Measurements from ENCODE around the gene KANK3.
A peak's percentile ranks its signal among the peaks of the same experiment; 100 is the strongest.
"Not testable (repeated sequence)": the region's sequence is repeated elsewhere in the genome, so short reads cannot be mapped to it uniquely, and the experiment has no call there.

Gene KANK3

DNA sequence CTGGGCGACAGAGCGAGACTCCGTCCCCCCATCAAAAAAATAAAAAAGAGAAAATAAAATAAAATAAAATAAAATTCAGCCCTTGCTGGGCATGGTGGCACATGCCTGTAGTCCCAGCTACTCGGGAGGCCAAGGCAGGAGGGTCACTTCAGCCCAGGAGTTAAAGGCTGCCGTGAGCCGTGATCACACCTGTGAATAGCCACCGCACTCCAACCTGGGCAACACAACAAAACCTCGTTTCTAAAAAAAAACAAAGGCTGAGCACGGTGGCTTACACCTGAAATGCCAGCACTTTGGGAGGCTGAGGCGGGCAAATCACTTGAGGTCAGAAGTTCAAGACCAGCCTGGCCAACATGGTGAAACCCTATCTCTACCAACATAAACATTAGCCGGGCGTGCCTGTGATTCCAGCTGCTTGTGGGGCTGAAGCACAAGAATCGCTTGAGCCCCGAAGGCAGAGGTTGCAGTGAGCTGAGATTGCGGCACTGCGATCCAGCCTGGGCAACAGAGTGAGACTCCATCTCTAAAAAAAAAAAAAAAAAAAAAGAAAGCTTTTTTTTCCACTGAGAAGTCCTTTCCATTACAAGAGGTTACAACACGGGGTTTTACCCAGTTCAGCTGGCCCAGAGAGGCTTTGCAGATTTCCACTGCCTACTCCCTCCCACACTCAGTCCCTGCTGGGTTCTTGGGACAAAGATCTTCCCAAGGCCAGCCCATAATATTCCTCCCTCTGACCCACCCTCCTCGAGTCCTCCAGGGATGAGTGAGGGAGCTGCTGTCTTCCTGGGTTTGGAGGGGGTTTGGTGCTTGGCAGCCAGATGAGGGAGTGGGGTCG lies 27.3 kb upstream of the KANK3 start:
- no peak for DNase-seq

DNA sequence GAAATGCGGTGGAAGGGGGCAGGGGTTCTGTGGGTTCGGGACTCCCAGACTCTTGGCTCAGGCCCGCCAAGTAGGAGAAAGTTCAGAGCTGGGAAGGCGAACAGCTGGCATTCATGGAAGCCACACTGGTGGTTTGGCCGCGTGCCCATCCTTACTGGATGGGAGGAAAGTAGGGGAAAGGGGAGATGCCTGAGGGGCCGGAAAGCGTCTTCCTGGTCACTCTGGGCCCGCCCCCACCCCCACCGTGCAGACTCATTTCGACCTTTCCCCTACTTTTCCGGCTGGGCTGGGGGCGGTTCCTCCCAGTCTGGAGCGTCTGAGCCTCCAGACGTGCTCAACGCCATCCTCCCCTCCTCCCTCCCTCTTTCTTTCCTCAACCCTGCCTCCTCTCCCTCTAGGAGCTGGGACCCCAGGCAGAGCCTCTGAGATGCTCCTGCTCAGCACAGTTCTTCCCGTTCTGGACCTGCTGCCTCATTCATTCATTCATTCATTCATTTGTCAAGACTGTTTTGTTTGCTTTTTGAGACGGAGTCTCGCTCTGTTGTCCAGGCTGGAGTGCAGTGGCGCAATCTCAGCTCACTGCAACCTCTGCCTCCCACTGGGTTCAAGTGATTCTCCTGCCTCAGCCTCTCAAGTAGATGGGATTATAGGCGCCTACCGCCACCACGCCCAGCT lies 24.4 kb upstream of the KANK3 start:
- no peak for DNase-seq

DNA sequence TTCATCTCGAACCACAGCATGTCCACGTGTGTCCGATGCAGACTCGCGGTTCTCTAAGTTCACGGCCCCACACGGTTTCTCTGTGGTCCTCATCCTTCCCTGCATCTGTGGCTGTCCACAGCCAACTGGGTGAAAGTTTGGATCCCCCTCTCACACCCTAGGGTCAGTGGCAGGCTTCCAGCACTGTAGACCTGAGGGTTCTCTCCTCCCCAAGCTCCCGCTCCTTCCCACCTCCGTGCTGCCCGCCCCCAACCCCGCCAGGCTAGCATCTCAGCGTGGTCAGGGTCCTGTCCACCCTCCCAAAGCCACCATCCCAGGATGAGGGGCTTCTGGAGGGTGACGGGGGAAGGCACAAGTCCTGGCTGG lies 23.9 kb upstream of the KANK3 start:
- DNase-seq: no peak

- DNase-seq: no peak
Observed at GRCh38 chr19:8366121-8366581, 23.1 kb upstream of the KANK3 start.

GRCh38 chr19:8363803-8364771 lies 21.0 kb upstream of the KANK3 start, which contains the start of gene ANGPTL4:
Gene ANGPTL4 (plus strand): TSS chr19:8364155. CDS start chr19:8364322, 167 bp downstream.
- DNase-seq: peak; percentile 63

DNA sequence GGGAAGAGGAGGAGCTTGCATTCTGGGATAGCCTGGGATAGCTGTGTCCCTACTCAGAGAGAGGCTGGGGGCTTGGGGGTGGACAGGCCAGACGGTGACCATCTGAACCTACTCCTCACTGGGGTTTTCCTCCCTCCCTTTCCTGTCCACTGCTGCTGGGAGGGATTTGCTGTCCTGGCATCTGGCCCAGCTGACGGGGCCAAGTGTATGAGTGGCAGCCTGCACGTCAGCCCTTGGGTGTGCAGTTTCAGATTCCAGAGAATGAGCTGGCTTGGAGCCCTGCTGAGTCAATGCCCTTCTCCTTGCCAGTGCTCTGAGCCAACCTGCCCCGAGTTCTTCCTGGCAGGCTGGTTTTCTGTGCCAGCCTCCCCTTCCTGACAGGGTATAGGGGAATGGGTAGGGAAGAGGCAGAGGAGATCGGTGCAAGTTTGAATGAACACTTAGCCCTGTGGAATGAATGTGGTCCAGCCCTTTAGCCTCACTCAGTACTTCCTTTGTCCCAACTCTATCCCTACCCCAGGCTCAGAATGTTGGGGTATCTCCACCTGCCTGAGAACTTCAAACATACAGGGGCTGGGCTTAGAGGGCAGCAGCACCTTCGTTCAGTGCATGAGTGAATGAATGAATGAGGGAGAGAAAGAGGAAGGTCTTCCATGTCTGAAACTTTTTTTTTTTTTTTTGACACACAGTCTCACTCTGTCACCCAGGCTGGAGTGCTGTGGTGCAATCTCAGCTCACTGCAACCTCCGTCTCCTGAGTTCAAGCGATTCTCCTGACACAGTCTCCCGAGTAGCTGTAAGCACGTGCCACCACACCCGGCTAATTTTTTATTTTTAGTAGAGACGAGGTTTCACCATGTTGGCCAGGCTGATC lies 19.1 kb upstream of the KANK3 start:
- DNase-seq: no peak

DNA sequence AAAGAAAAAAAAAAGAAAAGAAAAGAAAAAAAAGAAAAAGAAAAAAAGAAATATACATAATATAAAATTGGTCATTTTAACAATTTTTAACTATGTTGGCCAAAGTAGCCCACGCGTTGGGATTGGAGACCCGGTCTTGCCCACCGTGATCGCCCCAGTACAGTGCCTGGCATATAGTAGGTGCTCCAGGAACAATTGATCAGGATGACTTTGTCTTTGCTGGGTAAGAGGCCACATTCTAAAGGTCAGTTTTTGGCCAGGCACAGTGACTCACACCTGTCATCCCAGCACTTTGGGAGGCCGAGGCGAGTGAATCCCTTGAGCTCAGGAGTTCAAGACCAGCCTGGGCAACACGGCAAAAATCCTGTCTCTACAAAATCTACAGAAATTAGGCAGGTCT lies 17.1 kb upstream of the KANK3 start:
- DNase-seq: no peak

DNA sequence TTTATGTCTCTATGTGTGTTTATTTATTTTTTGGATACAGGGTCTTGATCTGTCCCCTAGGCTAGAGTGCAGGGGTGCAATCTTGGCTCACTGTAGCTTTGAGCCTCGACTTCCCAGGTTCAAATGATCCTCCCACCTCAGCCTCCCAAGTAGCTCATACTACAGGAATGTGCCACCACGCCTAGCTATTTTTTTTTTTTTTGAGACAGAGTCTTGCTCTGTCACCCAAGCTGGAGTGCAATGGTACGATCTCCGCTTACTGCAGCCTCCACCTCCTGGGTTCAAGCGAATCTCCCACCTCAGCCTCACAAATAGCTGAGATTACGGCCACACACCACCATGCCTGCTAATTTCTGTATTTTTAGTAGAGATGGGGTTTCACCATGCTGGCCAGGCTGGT lies 15.9 kb upstream of the KANK3 start:
- no peak for DNase-seq

- no peak for DNase-seq
Observed at GRCh38 chr19:8357007-8357521, 14.0 kb upstream of the KANK3 start.

DNA sequence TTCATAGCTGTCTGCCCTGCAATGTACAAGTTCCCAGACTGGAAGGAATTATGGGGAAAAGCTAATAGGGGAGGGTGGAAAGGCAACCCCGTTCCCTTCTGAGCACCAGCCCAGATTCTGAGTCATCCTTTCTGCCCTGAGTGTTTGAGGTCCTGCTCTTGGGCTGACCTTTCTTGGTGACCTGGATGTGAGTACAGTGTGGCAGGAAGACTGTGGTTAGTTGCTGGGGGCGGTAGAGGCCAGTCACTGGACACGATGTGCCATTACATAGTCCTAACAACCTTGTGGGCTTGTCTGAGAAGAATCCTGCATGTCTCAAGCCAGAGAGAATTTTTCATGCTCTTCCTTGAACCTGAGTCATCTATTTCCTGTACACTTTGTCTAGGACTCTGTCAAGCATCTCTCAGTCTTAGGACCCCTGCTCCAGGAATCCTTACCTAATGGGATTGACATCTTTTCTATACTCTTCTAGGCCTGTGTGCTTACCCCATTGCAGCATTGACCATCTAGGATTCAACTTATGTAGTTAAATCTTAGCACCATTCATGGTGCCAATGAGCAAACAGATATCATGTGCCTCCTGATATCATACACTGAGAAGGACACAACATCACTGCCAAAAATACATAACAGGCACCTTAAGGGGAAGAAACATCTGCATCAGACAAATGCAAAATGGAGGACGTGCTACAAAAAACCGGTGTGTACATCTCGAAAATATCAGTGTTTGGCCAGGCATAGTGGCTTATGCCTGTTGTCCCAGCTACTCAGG lies 12.8 kb upstream of the KANK3 start:
- DNase-seq: no peak

DNA sequence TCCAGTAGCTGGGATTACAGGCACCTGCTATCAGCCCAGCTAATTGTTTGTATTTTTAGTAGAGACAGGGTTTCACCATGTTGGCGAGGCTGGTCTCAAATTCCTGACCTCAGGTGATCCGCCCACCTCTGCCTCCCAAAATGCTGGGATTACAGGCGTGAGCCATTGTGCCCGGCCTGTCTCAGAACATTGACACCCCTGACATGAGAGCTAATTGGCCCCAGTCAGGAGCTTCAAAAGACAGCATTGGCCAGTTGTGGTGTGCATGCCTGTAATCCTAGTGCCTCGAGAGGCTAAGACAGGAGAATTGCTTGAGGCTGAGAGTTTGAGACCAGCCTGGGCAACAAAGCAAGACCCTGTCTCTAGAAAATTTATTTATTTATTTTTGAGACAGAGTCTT lies 9.8 kb upstream of the KANK3 start:
- DNase-seq: not testable (repeated sequence)

DNA sequence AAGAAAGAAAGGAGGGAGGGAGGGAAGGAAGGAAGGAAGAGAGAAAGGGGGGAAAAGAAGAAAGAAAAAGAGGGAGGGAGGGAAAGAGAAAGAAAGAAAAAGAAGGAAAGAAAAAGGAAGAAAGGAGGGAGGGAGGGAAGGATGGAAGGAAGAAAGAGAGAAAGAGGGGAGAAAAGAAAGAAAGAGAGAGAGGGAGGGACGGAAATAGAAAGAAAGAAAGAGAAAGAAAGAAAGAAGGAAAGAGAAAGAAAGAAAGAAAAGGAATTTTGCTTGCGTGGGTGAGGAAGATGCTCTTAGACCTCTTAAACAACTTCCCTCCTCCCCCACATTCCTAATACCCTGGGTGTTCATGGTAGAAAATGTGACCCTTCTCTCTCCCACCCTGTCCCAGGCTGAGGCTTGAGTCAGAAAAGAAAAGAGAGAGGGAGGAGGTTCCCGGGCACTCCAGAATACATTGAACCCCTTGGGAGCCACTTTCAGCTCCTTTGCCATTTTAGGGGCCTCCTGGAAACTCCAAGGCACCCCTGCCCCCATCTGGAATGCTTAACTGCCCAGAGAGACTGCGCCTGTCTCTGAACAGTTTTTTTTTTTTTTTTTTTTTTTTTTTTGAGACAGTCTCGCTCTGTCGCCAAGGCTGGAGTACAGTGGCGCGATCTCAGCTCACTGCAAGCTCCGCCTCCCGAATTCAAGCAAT lies 9.2 kb upstream of the KANK3 start:
- DNase-seq: no peak

GRCh38 chr19:8349629-8350372 lies 6.7 kb upstream of the KANK3 start:
- DNase-seq: not testable (repeated sequence)

GRCh38 chr19:8343483-8343844 lies 402 bp upstream of the KANK3 start:
- no peak for DNase-seq

DNA sequence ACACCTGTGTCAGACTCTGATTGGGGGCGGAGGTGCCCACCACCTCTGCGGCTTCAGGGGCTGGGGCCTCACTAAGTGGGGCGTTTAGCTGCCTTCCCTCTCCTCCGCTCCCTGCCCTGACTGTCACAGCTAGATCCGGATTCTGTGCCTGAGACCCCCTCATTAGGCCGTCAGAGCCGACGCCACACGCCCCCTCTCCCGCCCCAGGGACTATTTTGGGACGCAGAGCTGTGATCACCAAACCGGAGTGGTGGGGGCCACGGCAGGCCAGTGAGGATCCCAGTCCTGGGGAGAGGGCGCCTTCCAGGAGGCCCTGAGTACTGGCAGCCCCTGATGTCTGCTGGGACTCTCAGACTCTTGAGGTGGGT lies 762 bp downstream of the KANK3 start:
- no peak for DNase-seq

DNA sequence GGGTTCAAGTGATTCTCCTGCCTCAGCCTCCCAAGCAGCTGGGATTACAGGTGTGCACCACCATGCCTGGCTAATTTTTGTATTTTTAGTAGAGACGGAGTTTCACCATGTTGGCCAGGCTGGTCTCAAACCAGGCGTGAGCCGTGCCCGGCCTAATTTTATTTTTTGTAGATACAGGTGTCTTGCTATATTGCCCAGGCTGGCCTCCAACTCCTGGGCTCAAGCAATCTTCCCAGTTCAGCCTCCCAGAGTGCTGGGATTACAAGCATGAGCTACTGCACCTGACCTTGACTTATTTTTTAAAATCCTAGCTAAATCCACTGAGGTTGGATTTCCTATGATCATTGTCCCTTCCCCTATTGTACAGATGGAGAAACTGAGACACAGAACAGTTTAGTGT lies 1.6 kb downstream of the KANK3 start:
- not testable (repeated sequence) for DNase-seq

DNA sequence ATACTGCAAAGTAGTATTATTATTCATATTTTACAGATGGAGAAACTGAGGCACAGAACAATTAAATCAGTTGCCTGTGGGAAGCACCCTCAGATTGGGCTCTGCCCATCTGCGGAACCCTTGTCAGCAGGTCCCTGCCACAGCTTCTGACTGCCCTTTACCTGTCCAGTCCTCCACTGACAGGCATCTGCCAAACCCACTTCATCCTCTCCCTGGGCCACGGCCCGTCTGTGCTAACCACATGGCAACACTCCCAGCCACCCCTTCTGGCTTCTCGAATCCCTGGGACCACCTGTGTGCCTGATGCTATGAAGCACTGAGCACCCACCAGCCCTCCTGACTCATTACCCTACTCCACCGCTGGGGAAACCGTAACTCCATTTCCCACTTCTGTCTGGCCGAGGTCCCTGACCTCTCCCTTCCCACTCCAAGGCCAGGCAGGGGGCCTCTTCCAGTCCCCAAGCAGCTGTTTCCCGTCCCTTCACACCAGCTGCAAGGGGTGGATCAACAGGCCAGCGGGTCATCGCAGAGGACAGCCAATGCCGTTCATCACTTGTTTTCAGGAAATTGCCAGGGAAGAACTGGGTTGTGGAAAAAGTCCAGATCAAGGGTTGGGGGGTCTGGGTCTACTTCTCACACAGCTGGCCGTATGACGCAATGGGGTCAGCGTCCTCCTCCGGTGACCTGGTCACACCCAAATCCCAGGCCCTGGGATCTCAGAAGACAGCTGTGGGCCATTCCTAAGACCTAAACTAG lies 2.5 kb downstream of the KANK3 start:
- no peak for DNase-seq

GRCh38 chr19:8338835-8339234 lies 4.2 kb downstream of the KANK3 start:
- no peak for DNase-seq

- no peak for DNase-seq
Observed at GRCh38 chr19:8337728-8338127, 5.3 kb downstream of the KANK3 start.
